Measurements from ENCODE around the gene DDC. TPM values are rescaled to one million over a fixed set of nuclear protein-coding genes. Genes with fewer than 3 reads are reported as not detected.

The DDC gene
- total RNA-seq, 4 donors from 2014 or later = 0.35 TPM; not detected in 3

DNA sequence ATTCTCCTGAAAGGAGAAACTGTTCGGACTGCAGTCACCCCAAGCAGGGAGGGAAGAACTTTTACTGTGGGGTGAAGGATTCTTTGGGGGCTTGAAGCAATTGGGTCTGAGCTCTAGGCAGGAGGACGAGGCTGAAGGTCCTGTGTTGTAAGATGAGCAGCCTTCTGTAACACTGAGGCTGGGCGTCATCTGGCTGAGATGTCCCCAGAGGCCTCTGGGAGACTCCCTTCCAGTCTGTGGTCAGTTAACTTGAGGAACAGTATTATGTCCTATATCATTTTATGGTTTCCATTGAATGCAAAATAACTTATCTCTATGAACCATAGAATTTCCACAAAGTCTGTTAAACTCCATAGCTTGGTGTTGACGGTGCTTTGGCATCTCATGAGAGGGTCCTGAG is 141.3 kb downstream of the DDC start:
- no peaks in the 10 kb centered on the region for H3K36me3 ChIP-seq
- intact Hi-C loops (cut with DNase I) = no loop called here
- H3K4me3 ChIP-seq = no peak overlapping the region
- no peaks in the 10 kb centered on the region for H3K9me3 ChIP-seq
- TF ChIP-seq, protein P1, sequence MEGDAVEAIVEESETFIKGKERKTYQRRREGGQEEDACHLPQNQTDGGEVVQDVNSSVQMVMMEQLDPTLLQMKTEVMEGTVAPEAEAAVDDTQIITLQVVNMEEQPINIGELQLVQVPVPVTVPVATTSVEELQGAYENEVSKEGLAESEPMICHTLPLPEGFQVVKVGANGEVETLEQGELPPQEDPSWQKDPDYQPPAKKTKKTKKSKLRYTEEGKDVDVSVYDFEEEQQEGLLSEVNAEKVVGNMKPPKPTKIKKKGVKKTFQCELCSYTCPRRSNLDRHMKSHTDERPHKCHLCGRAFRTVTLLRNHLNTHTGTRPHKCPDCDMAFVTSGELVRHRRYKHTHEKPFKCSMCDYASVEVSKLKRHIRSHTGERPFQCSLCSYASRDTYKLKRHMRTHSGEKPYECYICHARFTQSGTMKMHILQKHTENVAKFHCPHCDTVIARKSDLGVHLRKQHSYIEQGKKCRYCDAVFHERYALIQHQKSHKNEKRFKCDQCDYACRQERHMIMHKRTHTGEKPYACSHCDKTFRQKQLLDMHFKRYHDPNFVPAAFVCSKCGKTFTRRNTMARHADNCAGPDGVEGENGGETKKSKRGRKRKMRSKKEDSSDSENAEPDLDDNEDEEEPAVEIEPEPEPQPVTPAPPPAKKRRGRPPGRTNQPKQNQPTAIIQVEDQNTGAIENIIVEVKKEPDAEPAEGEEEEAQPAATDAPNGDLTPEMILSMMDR (IDR thresholded peaks at IDR 0.05) = no peak
- TF ChIP-seq POLR2A (IDR thresholded peaks at IDR 0.05) = no peak
- DNase-seq = no peak
- 64 to 76% methylated on average over 2 of the region's 4 CpGs for WGBS, 2 donors
- no peaks in the 10 kb centered on the region for H3K27me3 ChIP-seq
- no peak overlapping the region for H3K27ac ChIP-seq
- H3K4me1 ChIP-seq = no peaks in the 10 kb centered on the region

DNA sequence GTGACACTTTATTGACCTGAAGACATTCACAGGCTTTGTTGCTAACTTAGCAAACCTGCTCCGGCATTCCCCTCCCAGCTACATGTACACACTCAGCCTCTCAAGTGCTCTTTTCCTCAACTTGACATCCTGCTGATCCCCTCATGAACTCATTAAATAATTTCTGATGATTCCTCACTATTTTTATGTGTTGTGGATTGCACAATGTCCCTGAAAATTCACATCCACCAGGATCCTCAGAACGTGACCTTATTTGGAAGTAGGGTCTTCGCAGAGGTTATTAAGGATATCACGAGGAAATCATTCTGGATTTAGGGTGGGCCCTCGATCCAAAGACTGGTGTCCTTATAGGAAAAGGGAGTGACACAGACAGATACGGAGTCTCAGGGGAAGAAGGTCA is 142.3 kb downstream of the DDC start:
- no peaks in the 10 kb centered on the region for H3K27me3 ChIP-seq
- DNase-seq = no peak
- H3K9me3 ChIP-seq = no peaks in the 10 kb centered on the region
- TF ChIP-seq, protein P1 (IDR thresholded peaks at IDR 0.05) = no peak
- TF ChIP-seq POLR2A (IDR thresholded peaks at IDR 0.05) = no peak
- H3K4me1 ChIP-seq = no peaks in the 10 kb centered on the region
- 88 to 92% methylated on average over 6 of the region's 6 CpGs for WGBS, 2 donors
- no peak overlapping the region for H3K4me3 ChIP-seq
- intact Hi-C loops (cut with DNase I) = no loop called here
- no peak overlapping the region for H3K27ac ChIP-seq
- no peaks in the 10 kb centered on the region for H3K36me3 ChIP-seq

DNA sequence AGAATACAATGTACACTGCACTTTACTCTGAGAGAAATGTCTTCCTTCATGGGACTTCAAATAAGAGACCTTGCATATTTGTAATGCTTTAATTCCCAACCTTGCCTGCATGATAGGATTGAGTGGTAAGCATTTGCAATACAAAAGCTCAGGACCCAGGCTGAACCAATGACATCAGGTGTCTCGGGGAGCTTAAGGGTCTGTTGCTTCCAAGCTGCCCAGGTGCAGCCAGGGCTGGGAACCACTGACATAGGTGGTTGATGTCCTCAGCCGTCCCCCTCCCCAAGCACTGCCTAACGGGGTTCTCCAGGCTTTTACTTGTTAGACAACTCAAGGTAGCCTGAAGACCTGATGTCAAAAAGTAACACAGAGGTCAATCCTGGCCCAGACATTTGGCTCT is 144.2 kb downstream of the DDC start:
- H3K27me3 ChIP-seq = no peaks in the 10 kb centered on the region
- H3K4me1 ChIP-seq = peaks cover 2 to 5% (median 3%) of the 10 kb centered on the region in 3 donors
- intact Hi-C loops (cut with DNase I) = no loop called here
- H3K9me3 ChIP-seq = no peaks in the 10 kb centered on the region
- H3K4me3 ChIP-seq = no peak overlapping the region
- no peak overlapping the region for H3K27ac ChIP-seq
- no peak for DNase-seq
- no peak for TF ChIP-seq POLR2A (IDR thresholded peaks at IDR 0.05)
- TF ChIP-seq, protein P1 (IDR thresholded peaks at IDR 0.05) = no peak
- 70 to 76% methylated on average over 3 of the region's 3 CpGs for WGBS, 2 donors
- no peaks in the 10 kb centered on the region for H3K36me3 ChIP-seq

DNA sequence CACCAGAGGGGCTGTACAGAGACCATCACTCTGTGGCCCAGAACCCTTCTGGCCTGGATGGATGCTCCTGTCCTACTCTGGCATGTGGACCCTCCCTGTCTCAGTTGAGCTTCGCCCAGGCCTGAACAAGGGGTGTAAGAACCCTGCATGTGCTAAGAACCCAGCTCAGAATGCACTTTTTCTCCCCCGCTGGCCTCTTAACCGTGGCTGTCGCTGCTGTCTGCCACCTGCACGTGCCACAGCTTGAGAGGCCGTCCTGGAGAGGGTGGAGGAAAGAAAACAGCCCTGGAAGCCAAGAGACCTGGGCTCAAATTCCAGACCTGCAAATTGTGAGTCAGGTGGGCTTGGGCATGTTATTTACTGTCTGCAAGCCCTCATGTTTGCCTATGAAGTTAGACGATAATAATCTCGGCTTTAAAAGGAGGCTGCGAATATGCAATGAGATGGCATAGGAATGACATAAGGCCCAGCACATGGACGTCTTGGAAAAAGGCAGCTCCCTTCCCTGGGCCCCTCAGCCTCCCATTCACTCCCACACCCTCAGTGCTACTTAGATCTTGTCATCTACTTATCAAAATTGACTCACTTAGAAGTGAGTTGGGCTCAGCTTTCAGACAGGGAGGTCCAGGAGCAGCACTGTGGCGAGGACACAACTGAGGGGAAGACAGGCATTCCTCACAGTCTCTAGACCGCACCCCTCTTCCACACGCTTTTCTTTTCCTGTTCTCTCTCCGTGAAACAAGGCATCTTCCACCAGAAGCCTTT is 146.5 kb downstream of the DDC start:
- H3K4me3 ChIP-seq = no peak overlapping the region

DNA sequence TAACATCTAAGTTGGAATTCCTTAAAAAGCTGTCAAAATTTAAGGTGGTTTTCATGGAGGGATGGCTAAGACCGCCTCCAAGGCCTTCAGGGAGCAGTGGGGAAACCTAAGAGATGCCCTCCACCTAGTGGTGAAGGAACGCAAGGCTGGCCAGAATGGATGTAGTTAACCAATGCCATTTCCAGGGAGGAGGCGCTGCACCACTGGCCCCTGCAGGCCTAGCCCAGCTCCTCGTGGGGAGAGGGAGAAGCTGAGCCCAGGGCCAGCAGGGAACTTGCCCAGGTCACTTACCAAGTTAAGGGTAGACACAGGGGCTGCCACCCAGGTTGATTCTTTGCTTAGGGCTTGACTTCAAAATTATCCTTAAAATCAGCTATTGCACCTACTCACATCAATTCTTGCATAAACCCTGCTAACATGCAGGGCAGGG is 147.1 kb downstream of the DDC start:
- intact Hi-C loops (cut with DNase I) = loop anchor here (5.0 kb wide), 1 partner anchor 211 kb away; no protein-coding TSS in a partner anchor
- Histone ChIP-seq H3K27ac (no peak overlapping the region), H3K4me1 (peaks cover 2 to 5% (median 3%) of the 10 kb centered on the region in 3 donors), H3K4me3 (no peak overlapping the region), H3K9me3 (no peaks in the 10 kb centered on the region), H3K36me3 (no peaks in the 10 kb centered on the region), H3K27me3 (no peaks in the 10 kb centered on the region)
- DNase-seq = peak; percentile 12
- 3% methylated on average over 3 to 4 of the region's 4 CpGs for WGBS, 2 donors
- TF ChIP-seq POLR2A (IDR thresholded peaks at IDR 0.05) = no peak
- TF ChIP-seq, protein P1 (IDR thresholded peaks at IDR 0.05) = peak; percentile 79 to 89 (median 82)

More for the DNA sequence above, 146.5 kb downstream of the DDC start:
- Histone ChIP-seq H3K9me3 (no peaks in the 10 kb centered on the region), H3K36me3 (no peaks in the 10 kb centered on the region), H3K27ac (no peak overlapping the region), H3K27me3 (no peaks in the 10 kb centered on the region), H3K4me1 (peaks cover 2 to 5% (median 3%) of the 10 kb centered on the region in 3 donors)
- 66 to 80% methylated on average over 8 to 10 of the region's 14 CpGs for WGBS, 2 donors
- intact Hi-C loops (cut with DNase I) = loop anchor here (5.0 kb wide), 1 partner anchor 211 kb away; no protein-coding TSS in a partner anchor
- TF ChIP-seq, protein P1 (IDR thresholded peaks at IDR 0.05) = no peak
- no peak for TF ChIP-seq POLR2A (IDR thresholded peaks at IDR 0.05)
- DNase-seq = no peak

Data from esophagus squamous epithelium (tissue), 5 donors.